D721Med (cell line): Measurements from ENCODE around the gene ZNF692.

Experiments used
- DNase-seq: peaks from one replicate; pipeline ENCODE4 v3.0.0; 2011; ENCODE audit warnings: low spot score; ENCODE audit not compliant: insufficient read length
- FAIRE-seq: peaks from 2 replicates; lab custom pipeline; 2011; peaks lifted over from hg19 to GRCh38; lab: Jason Lieb, UNC
- CTCF ChIP-seq: IDR thresholded peaks from 2 replicates; pipeline ENCODE4 v1.5.1; 2012; ENCODE audit warnings: mild to moderate bottlenecking, control low read depth; ENCODE audit not compliant: insufficient read depth; ENCODE audit errors: missing control alignments

The ZNF692 gene

DNA sequence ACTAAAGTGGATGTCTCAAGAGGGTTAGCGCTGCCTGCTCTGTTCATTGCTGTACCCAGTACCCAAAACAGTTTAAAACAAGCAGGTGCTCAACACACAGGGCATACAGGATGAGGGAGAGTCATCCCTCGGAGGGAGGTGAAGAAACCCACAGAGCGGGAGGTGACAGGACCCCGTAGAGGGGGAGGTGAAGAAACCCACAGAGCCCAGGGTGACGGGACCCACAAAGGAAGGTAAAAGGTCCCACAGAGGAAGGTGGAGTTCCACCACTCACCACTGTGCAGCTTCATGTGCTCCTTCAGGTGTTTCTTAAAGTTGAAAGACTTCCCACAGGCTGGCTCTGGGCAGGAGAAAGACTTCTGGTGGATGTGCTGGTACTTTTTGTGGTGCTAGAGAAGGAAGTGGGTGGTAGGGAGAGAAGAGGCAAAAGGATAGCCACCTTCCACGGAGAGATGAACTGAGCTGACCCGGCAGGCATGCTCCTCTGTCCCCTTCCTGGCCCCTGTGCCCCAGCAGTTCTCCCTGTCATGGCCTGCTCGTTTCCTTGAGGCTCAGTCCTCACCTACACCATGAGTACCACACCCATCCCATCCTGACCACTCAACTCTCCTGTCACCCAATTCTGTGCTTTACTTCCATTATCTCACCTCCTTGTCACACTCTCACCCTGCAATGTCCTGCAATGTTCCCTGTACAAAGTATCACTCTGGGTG, 5.1 kb downstream of the ZNF692 start:
- no peak for TF ChIP-seq CTCF
- DNase-seq (no peak), FAIRE-seq (no peak)

- DNase-seq (no peak), FAIRE-seq (no peak)
- no peak for TF ChIP-seq CTCF
These were observed 6.1 kb downstream of the ZNF692 start for GRCh38 chr1:248852481-248853405.

DNA sequence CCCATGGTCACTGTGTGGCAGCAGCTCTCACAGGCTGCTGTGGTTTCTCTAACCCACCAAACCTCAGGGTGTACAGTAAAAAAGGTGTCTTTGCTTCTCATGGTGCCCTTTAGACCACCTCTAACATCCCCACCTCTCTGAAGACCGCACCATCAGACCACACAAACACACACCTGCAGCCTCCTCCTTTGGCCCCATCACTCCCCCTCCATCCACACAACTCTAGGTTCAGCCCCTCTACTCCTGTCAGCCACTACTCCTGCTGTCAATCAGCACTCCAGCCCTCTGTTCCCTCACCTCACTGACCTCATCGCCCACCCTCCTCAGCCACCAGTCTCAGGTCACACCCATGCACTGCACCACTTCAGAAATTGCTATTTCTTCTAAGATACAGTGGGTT, 7.5 kb downstream of the ZNF692 start:
- no peak for DNase-seq
- no peak for TF ChIP-seq CTCF
- FAIRE-seq: no peak

- TF ChIP-seq CTCF: no peak
- DNase-seq (no peak), FAIRE-seq (no peak)
These were observed 8.2 kb downstream of the ZNF692 start for GRCh38 chr1:248850536-248851251.

DNA sequence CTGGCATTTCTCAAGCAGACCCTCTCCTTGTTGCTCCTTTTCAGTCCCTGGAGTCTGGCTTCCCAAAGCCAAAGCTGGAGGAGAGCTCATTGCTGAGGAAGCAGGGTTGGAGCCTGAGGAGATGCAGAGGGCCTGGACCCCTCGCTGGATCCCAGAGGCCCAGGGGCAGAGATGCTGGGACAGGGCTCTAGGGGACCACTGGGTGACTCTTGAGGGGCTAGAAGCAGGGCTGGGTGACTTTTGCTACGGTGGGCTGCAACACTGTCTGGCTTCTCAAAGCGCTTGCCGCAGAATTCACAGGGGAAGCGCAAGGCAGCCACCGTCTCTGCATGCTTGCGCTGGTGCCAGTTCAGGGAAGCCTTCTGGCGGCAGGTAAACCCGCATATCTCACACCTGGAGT, 8.8 kb downstream of the ZNF692 start:
- FAIRE-seq: no peak
- DNase-seq: no peak
- no peak for TF ChIP-seq CTCF

DNA sequence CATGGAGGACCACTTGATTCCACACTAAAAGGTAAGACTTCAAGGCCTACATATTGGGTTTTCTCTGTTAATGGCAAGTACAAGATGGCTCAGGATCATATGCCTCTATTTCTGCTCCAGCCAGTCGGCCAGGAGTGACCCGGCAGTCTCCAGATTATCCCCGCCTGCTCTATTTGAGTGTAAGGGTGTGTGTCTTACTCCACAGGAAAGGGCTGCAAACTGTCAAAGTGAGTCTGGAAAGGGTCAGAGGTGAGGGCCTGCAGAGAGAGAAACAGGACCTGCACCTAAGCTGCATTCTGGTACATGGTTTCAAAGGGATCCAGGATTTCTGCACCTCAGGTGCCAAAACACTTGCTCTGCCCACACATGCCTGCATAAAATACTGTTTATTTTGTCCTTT, 9.2 kb downstream of the ZNF692 start:
- DNase-seq: no peak
- no peak for FAIRE-seq
- no peak for TF ChIP-seq CTCF
